K562 (cell line): Measurements from ENCODE around the gene PGBD1. TPM values are rescaled to one million over a fixed set of nuclear protein-coding genes. Genes with fewer than 3 reads are reported as not detected.

Experiments used
- ATF7 ChIP-seq: fragments of 450-650 bp; IDR thresholded peaks from 2 replicates; pipeline ENCODE4 v1.7.1; 2014; ENCODE audit warnings: mild to moderate bottlenecking, moderate library complexity
- BRCA1 ChIP-seq, 2 experiments: fragments of 450-650 bp in 1 of 2; sonication (generic) in 1 of 2; formaldehyde crosslinking in 1 of 2; IDR thresholded peaks; 2 replicates each; pipeline versions ENCODE4 v1.5.0 to v1.6.1; 2017 to 2020; ENCODE audit warnings: mild to moderate bottlenecking in 1 of 2, missing genetic modification reagents in 1 of 2
- CBFA2T3 ChIP-seq: fragments of 450-650 bp; IDR thresholded peaks from 2 replicates; pipeline ENCODE4 v1.6.1; 2017
- CREB3 ChIP-seq: fragments of 450-650 bp; conservative IDR thresholded peaks from 2 replicates; pipeline ENCODE4 v1.6.1; 2016; ENCODE audit warnings: missing genetic modification characterization, low read depth, mild to moderate bottlenecking, missing compliant biosample characterization, moderate library complexity
- CREB3L1 ChIP-seq: fragments of 450-650 bp; IDR thresholded peaks from 2 replicates; pipeline ENCODE4 v1.6.1; 2014; ENCODE audit warnings: low read depth, mild to moderate bottlenecking, moderate library complexity, borderline replicate concordance
- DACH1 ChIP-seq: fragments of 450-650 bp; IDR thresholded peaks from 2 replicates; pipeline ENCODE4 v1.6.1; 2018; ENCODE audit not compliant: partially characterized antibody
- HNRNPK ChIP-seq: fragments of 200-400 bp; formaldehyde crosslinking; IDR thresholded peaks from one replicate; pipeline ENCODE4 v1.6.1; 2018; ENCODE audit warnings: mild to moderate bottlenecking, low read depth, low read length; ENCODE audit not compliant: poor library complexity, severe bottlenecking
- KAT7 ChIP-seq: sonication (generic); formaldehyde crosslinking; IDR thresholded peaks from 2 replicates; pipeline ENCODE4 v1.8.0; 2022; ENCODE audit warnings: missing genetic modification reagents, mild to moderate bottlenecking, borderline replicate concordance
- KDM1A ChIP-seq, 2 experiments: fragments of 450-650 bp; IDR thresholded peaks; 2 replicates each; pipeline ENCODE4 v1.6.1; 2016; ENCODE audit warnings: mild to moderate bottlenecking in 2 of 2
- MAFG ChIP-seq: fragments of 450-650 bp; conservative IDR thresholded peaks from 2 replicates; pipeline ENCODE4 v1.6.1; 2016; ENCODE audit warnings: missing genetic modification characterization, missing compliant biosample characterization
- NFE2L1 ChIP-seq: fragments of 450-650 bp; IDR thresholded peaks from 2 replicates; pipeline ENCODE4 v1.6.1; 2016; ENCODE audit warnings: missing genetic modification characterization, low read depth, mild to moderate bottlenecking, missing compliant biosample characterization, moderate library complexity, borderline replicate concordance
- POLR2A ChIP-seq: fragments of 450-650 bp; conservative IDR thresholded peaks from 2 replicates; pipeline ENCODE4 v1.6.1; 2016
- POLR2G ChIP-seq: fragments of 200-400 bp; formaldehyde crosslinking; IDR thresholded peaks from 2 replicates; pipeline ENCODE4 v1.6.1; 2017; ENCODE audit warnings: low read depth, mild to moderate bottlenecking, antibody characterized with exemption, low read length, moderate library complexity
- PRDM10 ChIP-seq: fragments of 450-650 bp; IDR thresholded peaks from 2 replicates; pipeline ENCODE4 v1.6.1; 2018; ENCODE audit not compliant: partially characterized antibody
- PRPF4 ChIP-seq: fragments of 200-400 bp; formaldehyde crosslinking; IDR thresholded peaks from one replicate; pipeline ENCODE4 v1.6.1; 2017; ENCODE audit warnings: low read length, low read depth, mild to moderate bottlenecking; ENCODE audit not compliant: insufficient read depth, poor library complexity, severe bottlenecking
- SREBF1 ChIP-seq: fragments of 150-350 bp; IDR thresholded peaks from 2 replicates; pipeline ENCODE4 v1.6.1; 2014; ENCODE audit warnings: antibody characterized with exemption, low read depth, low read length, borderline replicate concordance
- SRSF9 ChIP-seq: fragments of 200-400 bp; formaldehyde crosslinking; IDR thresholded peaks from 2 replicates; pipeline ENCODE4 v1.6.1; 2017; ENCODE audit warnings: low read depth, low read length, borderline replicate concordance
- THAP7 ChIP-seq: fragments of 250-450 bp; sonication (Bioruptor Pico); IDR thresholded peaks from 2 replicates; pipeline ENCODE4 v1.5.0; 2021
- TRIM28 ChIP-seq: fragments of 450-650 bp; IDR thresholded peaks from 2 replicates; pipeline ENCODE4 v1.6.1; 2017
- YBX1 ChIP-seq: fragments of 450-650 bp; IDR thresholded peaks from 2 replicates; pipeline ENCODE4 v1.7.1; 2016; ENCODE audit warnings: mild to moderate bottlenecking
- ZEB2 ChIP-seq: fragments of 450-650 bp; IDR thresholded peaks from 2 replicates; pipeline ENCODE4 v1.6.1; 2016
- ZNF23 ChIP-seq: fragments of 250-450 bp; sonication (Bioruptor Pico); IDR thresholded peaks from 2 replicates; pipeline ENCODE4 v1.4.0; 2020; ENCODE audit warnings: mild to moderate bottlenecking
- ZNF239 ChIP-seq: fragments of 250-450 bp; sonication (Bioruptor Pico); IDR thresholded peaks from 2 replicates; pipeline ENCODE4 v1.4.0; 2020; ENCODE audit warnings: mild to moderate bottlenecking
- ZNF586 ChIP-seq: fragments of 450-650 bp; formaldehyde crosslinking; conservative IDR thresholded peaks from 2 replicates; pipeline ENCODE4 v1.4.0; 2020; ENCODE audit warnings: mild to moderate bottlenecking, moderate library complexity
- ZNF696 ChIP-seq: fragments of 250-450 bp; sonication (Bioruptor Pico); conservative IDR thresholded peaks from 2 replicates; pipeline ENCODE4 v1.4.0; 2020; ENCODE audit warnings: mild to moderate bottlenecking, moderate library complexity
- polyA plus RNA-seq, 8 experiments: library from polyadenylated mRNA; depleted of rRNA in 4 of 8; stranded (reverse) in 5 of 8; unstranded in 3 of 8; fragments of >200 nt; fragmentation: Nextera tagmentation in 2 of 8; fragmentation: Illumina TruSeq in 1 of 8; extraction: Ambion mirVana in 2 of 8; extraction: Trizol in 1 of 8; gene quantifications; 2 replicates each; pipeline versions ENCODE4 v1.2.1 to v1.2.3, GENCODE V29; 2011 to 2014; ENCODE audit warnings: inconsistent platforms in 1 of 8, missing spikeins in 1 of 8
- total RNA-seq, 7 experiments: library from RNA; depleted of rRNA in 6 of 7; stranded (reverse); fragments of >200 nt in 6 of 7; fragmentation: Illumina TruSeq in 2 of 7; extraction: Trizol in 2 of 7; gene quantifications; 2 replicates each; pipeline versions ENCODE4 v1.2.1 to v1.2.3, GENCODE V29; 2011 to 2021; ENCODE audit warnings: low replicate concordance in 1 of 7

The PGBD1 gene
- total and polyA plus RNA-seq, 9 of the 15 experiments (the other 6 are each of a cell fraction or from before 2014, with no cell fraction given) = 3.3 to 9.0 (median 7.3) TPM

GRCh38 chr6:28351493-28351925, 70.1 kb downstream of the PGBD1 start (continued):
- TF ChIP-seq PRDM10 (no peak), POLR2G (no peak), POLR2A (peak; percentile 49; the same call in 1 of the 2 replicates), DACH1 (no peak), CREB3L1 (no peak), THAP7 (CRISPR knock-in tag) (no peak), ZNF239 (no peak), NFE2L1 (tag) (peak; percentile 5; the same call in 1 of the 2 replicates), ZNF23 (no peak), ZNF696 (no peak), ZEB2 (0 out of 2 replicates have a peak, but pooled peaks have one; percentile 42), PRPF4 (no peak), HNRNPK (peak; percentile 85), ATF7 (no peak), KDM1A (IDR thresholded peaks at IDR 0.05) (peak; percentile 62 to 98), CREB3 (tag) (no peak), MAFG (tag) (peak; percentile 86), BRCA1 (IDR thresholded peaks at IDR 0.05) (no peak), BRCA1 (CRISPR knock-in tag; IDR thresholded peaks at IDR 0.05) (no peak), KAT7 (CRISPR knock-in tag) (no peak), YBX1 (0 out of 2 replicates have a peak, but pooled peaks have one; percentile 91), CBFA2T3 (no peak), ZNF586 (no peak), SREBF1 (no peak), SRSF9 (no peak), TRIM28 (no peak)
